DOHH2 (cell line): ENCODE data around the gene FOXF2.

Source experiments
- H3F3A ChIP-seq: fragments of 200-600 bp; sonication (generic), shearing (Covaris generic); 2 replicates; pipeline ENCODE4 v1.6.0; 2016; ENCODE audit warnings: antibody characterized with exemption, mild to moderate bottlenecking; ENCODE audit not compliant: control insufficient read depth, insufficient read depth
- H3K27ac ChIP-seq: fragments of 200-600 bp; sonication (generic); 2 replicates; pipeline ENCODE4 v1.5.1; 2014; ENCODE audit warnings: low read depth, mild to moderate bottlenecking, low read length, moderate library complexity
- H3K27me3 ChIP-seq: fragments of 200-600 bp; sonication (generic); 2 replicates; pipeline ENCODE4 v1.6.1; 2014; ENCODE audit warnings: mild to moderate bottlenecking, low read length, mixed read lengths; ENCODE audit not compliant: control insufficient read depth
- H3K36me3 ChIP-seq: fragments of 200-600 bp; sonication (generic); 2 replicates; pipeline ENCODE4 v1.6.1; 2014; ENCODE audit warnings: mild to moderate bottlenecking, low read length, moderate library complexity, mixed read lengths; ENCODE audit not compliant: control insufficient read depth
- H3K4me1 ChIP-seq: fragments of 200-600 bp; sonication (generic); 2 replicates; pipeline ENCODE4 v1.6.1; 2014; ENCODE audit warnings: mild to moderate bottlenecking, low read length, mixed read lengths; ENCODE audit not compliant: control insufficient read depth
- H3K4me2 ChIP-seq: fragments of 200-600 bp; sonication (generic); 2 replicates; pipeline ENCODE4 v1.6.0; 2014; ENCODE audit warnings: mild to moderate bottlenecking, low read length, moderate library complexity
- H3K4me3 ChIP-seq: fragments of 200-600 bp; sonication (generic); 2 replicates; pipeline ENCODE4 v1.5.1; 2014; ENCODE audit warnings: mild to moderate bottlenecking, low read length, mixed read lengths
- H3K79me2 ChIP-seq: fragments of 200-600 bp; sonication (generic); 2 replicates; pipeline ENCODE4 v1.6.1; 2014; ENCODE audit warnings: mild to moderate bottlenecking, low read length, mixed read lengths; ENCODE audit not compliant: control insufficient read depth
- H3K9me2 ChIP-seq: fragments of 200-600 bp; sonication (generic); replicated peaks from 2 replicates; pipeline ENCODE4 v1.6.1; 2014; ENCODE audit warnings: mild to moderate bottlenecking, low read length, mixed read lengths; ENCODE audit not compliant: control insufficient read depth
- H3K9me3 ChIP-seq: fragments of 200-600 bp; sonication (generic); 2 replicates; pipeline ENCODE4 v1.6.1; 2014; ENCODE audit warnings: antibody characterized with exemption, low read length, mixed read lengths; ENCODE audit not compliant: control insufficient read depth, insufficient read depth
- H4K20me1 ChIP-seq: fragments of 200-600 bp; sonication (generic); 2 replicates; pipeline ENCODE4 v1.6.0; 2014; ENCODE audit warnings: low read depth, mild to moderate bottlenecking, antibody characterized with exemption, low read length, moderate library complexity; ENCODE audit not compliant: control insufficient read depth, insufficient read depth
- EZH2phosphoT487 ChIP-seq: fragments of 200-600 bp; sonication (generic); IDR thresholded peaks from 2 replicates; pipeline ENCODE4 v1.6.1; 2017; ENCODE audit warnings: borderline replicate concordance, mild to moderate bottlenecking, antibody characterized with exemption, low read length, moderate library complexity, mixed read lengths
- TF ChIP-seq, protein P1 (sequence below): fragments of 200-600 bp; sonication (generic); IDR thresholded peaks from one replicate; pipeline ENCODE4 v1.5.1; 2014; ENCODE audit warnings: antibody characterized with exemption, mild to moderate bottlenecking, low read depth, low read length; ENCODE audit not compliant: poor library complexity, severe bottlenecking

Gene FOXF2

GRCh38 chr6:1390946-1391799, 1.8 kb downstream of the FOXF2 start:
- Histone ChIP-seq H3K36me3 (no peaks in the 10 kb centered on the region), H3K27me3 (peaks cover 22% of the 10 kb centered on the region), H4K20me1 (no peaks in the 10 kb centered on the region), H3K9me2 (no peaks in the 10 kb centered on the region), H3K9me3 (no peaks in the 10 kb centered on the region), H3K27ac (no peak overlapping the region), H3K79me2 (no peaks in the 10 kb centered on the region), H3K4me1 (no peaks in the 10 kb centered on the region), H3K4me3 (no peak overlapping the region), H3K4me2 (no peak overlapping the region), H3F3A (no peaks in the 10 kb centered on the region)
- TF ChIP-seq EZH2phosphoT487 = no peak
- TF ChIP-seq, protein P1, sequence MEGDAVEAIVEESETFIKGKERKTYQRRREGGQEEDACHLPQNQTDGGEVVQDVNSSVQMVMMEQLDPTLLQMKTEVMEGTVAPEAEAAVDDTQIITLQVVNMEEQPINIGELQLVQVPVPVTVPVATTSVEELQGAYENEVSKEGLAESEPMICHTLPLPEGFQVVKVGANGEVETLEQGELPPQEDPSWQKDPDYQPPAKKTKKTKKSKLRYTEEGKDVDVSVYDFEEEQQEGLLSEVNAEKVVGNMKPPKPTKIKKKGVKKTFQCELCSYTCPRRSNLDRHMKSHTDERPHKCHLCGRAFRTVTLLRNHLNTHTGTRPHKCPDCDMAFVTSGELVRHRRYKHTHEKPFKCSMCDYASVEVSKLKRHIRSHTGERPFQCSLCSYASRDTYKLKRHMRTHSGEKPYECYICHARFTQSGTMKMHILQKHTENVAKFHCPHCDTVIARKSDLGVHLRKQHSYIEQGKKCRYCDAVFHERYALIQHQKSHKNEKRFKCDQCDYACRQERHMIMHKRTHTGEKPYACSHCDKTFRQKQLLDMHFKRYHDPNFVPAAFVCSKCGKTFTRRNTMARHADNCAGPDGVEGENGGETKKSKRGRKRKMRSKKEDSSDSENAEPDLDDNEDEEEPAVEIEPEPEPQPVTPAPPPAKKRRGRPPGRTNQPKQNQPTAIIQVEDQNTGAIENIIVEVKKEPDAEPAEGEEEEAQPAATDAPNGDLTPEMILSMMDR = no peak

DNA sequence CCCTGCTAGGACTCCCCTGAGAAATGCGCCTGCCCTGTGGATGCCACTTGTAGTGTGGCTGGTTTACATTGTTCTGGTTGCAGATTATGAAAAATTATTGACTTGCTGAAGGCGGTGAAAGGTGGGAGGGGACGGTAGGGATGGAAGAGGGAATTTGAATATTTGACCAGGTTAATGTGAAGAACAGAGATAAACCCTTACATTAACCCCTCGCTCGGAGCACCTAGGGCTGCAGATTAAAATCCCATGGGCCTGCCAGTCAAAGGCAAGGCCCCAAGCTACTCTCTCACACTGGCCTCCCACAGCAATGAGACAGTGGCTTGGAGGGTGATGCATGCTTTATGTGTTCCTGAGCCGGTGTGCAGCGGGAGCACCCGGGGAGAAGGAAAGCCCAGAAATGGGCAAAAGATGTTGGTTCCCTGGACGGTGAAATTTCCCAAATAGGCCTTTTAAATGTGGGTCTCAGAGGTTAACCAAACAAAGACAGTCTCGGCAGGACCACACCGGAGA, 2.5 kb downstream of the FOXF2 start:
- no peaks in the 10 kb centered on the region for H4K20me1 ChIP-seq
- no peak overlapping the region for H3K4me2 ChIP-seq
- no peaks in the 10 kb centered on the region for H3F3A ChIP-seq
- no peak overlapping the region for H3K27ac ChIP-seq
- H3K4me3 ChIP-seq = no peak overlapping the region
- no peaks in the 10 kb centered on the region for H3K36me3 ChIP-seq
- no peaks in the 10 kb centered on the region for H3K9me3 ChIP-seq
- H3K9me2 ChIP-seq = no peaks in the 10 kb centered on the region
- H3K4me1 ChIP-seq = no peaks in the 10 kb centered on the region
- TF ChIP-seq EZH2phosphoT487 = no peak
- TF ChIP-seq, protein P1 = no peak
- no peaks in the 10 kb centered on the region for H3K79me2 ChIP-seq
- H3K27me3 ChIP-seq = peaks cover 29% of the 10 kb centered on the region

GRCh38 chr6:1392813-1393640, 3.7 kb downstream of the FOXF2 start:
- H4K20me1 ChIP-seq = no peaks in the 10 kb centered on the region
- H3K27ac ChIP-seq = no peak overlapping the region
- H3F3A ChIP-seq = no peaks in the 10 kb centered on the region
- H3K4me2 ChIP-seq = no peak overlapping the region
- no peaks in the 10 kb centered on the region for H3K4me1 ChIP-seq
- no peaks in the 10 kb centered on the region for H3K9me2 ChIP-seq
- H3K4me3 ChIP-seq = no peak overlapping the region
- H3K36me3 ChIP-seq = no peaks in the 10 kb centered on the region
- no peaks in the 10 kb centered on the region for H3K9me3 ChIP-seq
- H3K27me3 ChIP-seq = peaks cover 29% of the 10 kb centered on the region
- H3K79me2 ChIP-seq = no peaks in the 10 kb centered on the region
- TF ChIP-seq, protein P1 = no peak
- TF ChIP-seq EZH2phosphoT487 = no peak
